Left kidney (tissue), 2 donors: ENCODE results near the gene CRYBG1. TPM values are rescaled to one million over a fixed set of nuclear protein-coding genes. Genes with fewer than 3 reads are reported as not detected.
"Not testable (repeated sequence)": the region's sequence is repeated elsewhere in the genome, so short reads cannot be mapped to it uniquely, and the experiment has no call there.

ENCODE experiments used
- DNase-seq: peaks from one replicate; pipeline ENCODE4 v3.0.0-alpha.2; 2013
- polyA plus RNA-seq: library from polyadenylated mRNA; unstranded; fragments of 120-200 nt; gene quantifications from one replicate; pipeline ENCODE4 v1.2.1, GENCODE V29; 2013; ENCODE audit not compliant: insufficient read length

CRYBG1 gene
- polyA plus RNA-seq, 1 donor, result 32.4 TPM

GRCh38 chr6:106501960-106502371 is 141.4 kb downstream of the CRYBG1 start:
- no peak for DNase-seq

- DNase-seq, result no peak
Observed at GRCh38 chr6:106502559-106502958, 142.0 kb downstream of the CRYBG1 start.

- DNase-seq, result no peak
Observed at GRCh38 chr6:106508277-106508676, 147.8 kb downstream of the CRYBG1 start.

GRCh38 chr6:106508834-106509233 is 148.3 kb downstream of the CRYBG1 start:
- no peak for DNase-seq

- DNase-seq, result no peak
Observed at GRCh38 chr6:106509420-106510089, 149.0 kb downstream of the CRYBG1 start.

GRCh38 chr6:106510090-106510970 is 149.8 kb downstream of the CRYBG1 start:
- peak; percentile 55 for DNase-seq

GRCh38 chr6:106511288-106512047 is 151.0 kb downstream of the CRYBG1 start:
- DNase-seq, result peak; percentile 25

- DNase-seq, result peak; percentile 37
Observed at GRCh38 chr6:106512048-106512967, 151.8 kb downstream of the CRYBG1 start.

GRCh38 chr6:106512968-106513574 is 152.6 kb downstream of the CRYBG1 start:
- DNase-seq, result no peak

- DNase-seq, result no peak
Observed at GRCh38 chr6:106513808-106514582, 153.5 kb downstream of the CRYBG1 start.

GRCh38 chr6:106514583-106514885 is 154.0 kb downstream of the CRYBG1 start:
- no peak for DNase-seq

GRCh38 chr6:106515582-106515981 is 155.1 kb downstream of the CRYBG1 start:
- DNase-seq, result not testable (repeated sequence)

- DNase-seq, result no peak
Observed at GRCh38 chr6:106516616-106517015, 156.1 kb downstream of the CRYBG1 start.

- no peak for DNase-seq
Observed at GRCh38 chr6:106517706-106518105, 157.2 kb downstream of the CRYBG1 start.

- no peak for DNase-seq
Observed at GRCh38 chr6:106518748-106519147, 158.2 kb downstream of the CRYBG1 start.

- no peak for DNase-seq
Observed at GRCh38 chr6:106519460-106520394, 159.2 kb downstream of the CRYBG1 start.

- DNase-seq, result no peak
Observed at GRCh38 chr6:106520711-106521401, 160.3 kb downstream of the CRYBG1 start.

GRCh38 chr6:106522562-106523250 is 162.2 kb downstream of the CRYBG1 start:
- no peak for DNase-seq
